ENCODE results near the gene WDR64. TPM values are rescaled to one million over a fixed set of nuclear protein-coding genes. Genes with fewer than 3 reads are reported as not detected.

WDR64 gene
- total and polyA plus RNA-seq, 2 of the 13 experiments (the other 11 are each of a cell fraction or from before 2014, with no cell fraction given), result not detected

DNA sequence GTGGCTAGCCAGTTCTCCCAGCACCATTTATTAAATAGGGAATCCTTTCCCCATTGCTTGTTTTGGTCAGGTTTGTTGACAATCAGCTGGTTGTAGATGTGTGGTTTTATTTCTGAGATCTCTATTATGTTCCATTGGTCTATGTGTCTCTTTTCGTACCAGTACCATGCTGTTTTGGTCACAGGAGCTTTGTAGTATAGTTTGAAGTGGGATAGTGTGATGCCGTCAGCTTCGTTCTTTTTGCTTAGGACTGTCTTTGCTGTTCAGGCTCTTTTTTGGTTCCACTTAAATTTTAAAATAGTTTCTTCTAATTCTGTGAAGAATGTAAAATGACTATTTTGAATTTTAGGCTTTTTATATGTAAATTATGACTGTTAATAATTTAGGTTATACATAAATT lies 68.9 kb downstream of the WDR64 start:
- Histone ChIP-seq H3K4me1 (ENCODE audit: insufficient read depth, low read length) (no peaks in the 10 kb centered on the region), H3K9ac (ENCODE audit: insufficient read depth, low read depth, low read length) (no peak overlapping the region), H3K4me2 (ENCODE audit: low read depth, low read length) (no peak overlapping the region), H4K20me1 (ENCODE audit: insufficient read depth, low read length) (no peaks in the 10 kb centered on the region), H3K36me3 (replicated peaks in 1 of 2; ENCODE audit: control insufficient read depth in 1 of 2, insufficient read depth in 2 of 2, low read length in 2 of 2) (no peaks in the 10 kb centered on the region), H3K79me2 (ENCODE audit: insufficient read depth, low read length) (no peaks in the 10 kb centered on the region), H3K27ac (ENCODE audit: extremely low read length, insufficient read depth, low read length) (no peak overlapping the region), H3K9me3 (ENCODE audit: low read length) (no peaks in the 10 kb centered on the region), H3K4me3 (replicated peaks in 1 of 3; ENCODE audit: insufficient read depth in 1 of 3, low read depth in 2 of 3, low read length in 3 of 3) (no peak overlapping the region), H2AFZ (ENCODE audit: low read length) (no peak overlapping the region), H3K27me3 (ENCODE audit: control insufficient read depth in 1 of 2, insufficient read depth in 2 of 2, low read length in 2 of 2) (no peaks in the 10 kb centered on the region)
- DNase-seq (ENCODE audit: low spot score), result no peak
- FAIRE-seq, result no peak
- intact Hi-C loops (cut with micrococcal nuclease; ENCODE audit: unreplicated experiment) (no loop called here), in situ Hi-C loops (cut with HindIII; ENCODE audit: extremely low pct_ligation_motif_present, low pct_unique_long_range_greater_than_20kb) (no loop called here)
- ChIA-PET CTCF (ENCODE audit: low intra/inter-chr PET ratio, low total read pairs) (no interaction called here), POLR2A (no interaction called here)
- WGBS (ENCODE audit: low lambda C conversion rate), result 35% methylated on average over 3 of the region's 3 CpGs
- no TSS peak for BruUV-seq (replicated peaks)
- TF ChIP-seq, protein P1, sequence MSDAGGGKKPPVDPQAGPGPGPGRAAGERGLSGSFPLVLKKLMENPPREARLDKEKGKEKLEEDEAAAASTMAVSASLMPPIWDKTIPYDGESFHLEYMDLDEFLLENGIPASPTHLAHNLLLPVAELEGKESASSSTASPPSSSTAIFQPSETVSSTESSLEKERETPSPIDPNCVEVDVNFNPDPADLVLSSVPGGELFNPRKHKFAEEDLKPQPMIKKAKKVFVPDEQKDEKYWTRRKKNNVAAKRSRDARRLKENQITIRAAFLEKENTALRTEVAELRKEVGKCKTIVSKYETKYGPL (CRISPR knock-in tag; IDR thresholded peaks at IDR 0.05), result no peak
- no peak for TF ChIP-seq PHF5A (CRISPR knock-in tag; IDR thresholded peaks at IDR 0.05; ENCODE audit: low read depth, unreplicated experiment)
- no peak for ATAC-seq

DNA sequence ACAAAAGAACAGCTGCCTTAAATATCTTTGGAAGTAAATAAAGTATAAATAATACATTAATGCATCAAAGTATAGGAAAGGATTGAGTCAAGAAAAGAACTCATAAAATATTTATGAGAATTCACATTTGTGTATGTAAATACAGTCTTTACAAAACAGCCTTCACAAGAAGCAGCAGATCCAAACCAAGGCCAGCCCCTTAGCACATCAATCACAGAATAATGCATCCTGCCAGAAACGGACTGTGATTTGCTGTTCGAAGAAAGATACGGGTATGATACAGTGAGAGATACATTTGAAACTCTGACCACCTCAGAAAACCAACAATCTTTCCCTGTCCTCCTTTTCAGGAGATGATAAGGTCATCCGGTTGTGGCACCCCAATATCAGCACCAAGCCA lies 70.9 kb downstream of the WDR64 start:
- in situ Hi-C loops (cut with HindIII; ENCODE audit: extremely low pct_ligation_motif_present, low pct_unique_long_range_greater_than_20kb), result no loop called here
- Histone ChIP-seq H3K27ac (ENCODE audit: extremely low read length, insufficient read depth, low read length) (no peak overlapping the region), H3K4me2 (ENCODE audit: low read depth, low read length) (no peak overlapping the region), H3K9ac (ENCODE audit: insufficient read depth, low read depth, low read length) (no peak overlapping the region), H2AFZ (ENCODE audit: low read length) (no peak overlapping the region), H3K9me3 (ENCODE audit: low read length) (no peaks in the 10 kb centered on the region), H3K4me1 (ENCODE audit: insufficient read depth, low read length) (no peaks in the 10 kb centered on the region), H3K79me2 (ENCODE audit: insufficient read depth, low read length) (no peaks in the 10 kb centered on the region), H3K36me3 (replicated peaks in 1 of 2; ENCODE audit: control insufficient read depth in 1 of 2, insufficient read depth in 2 of 2, low read length in 2 of 2) (no peaks in the 10 kb centered on the region), H3K27me3 (ENCODE audit: control insufficient read depth in 1 of 2, insufficient read depth in 2 of 2, low read length in 2 of 2) (no peaks in the 10 kb centered on the region), H4K20me1 (ENCODE audit: insufficient read depth, low read length) (no peaks in the 10 kb centered on the region), H3K4me3 (replicated peaks in 1 of 3; ENCODE audit: insufficient read depth in 1 of 3, low read depth in 2 of 3, low read length in 3 of 3) (no peak overlapping the region)
- ATAC-seq, result no peak
- DNase-seq (ENCODE audit: low spot score), result no peak
- no TSS peak for BruUV-seq (replicated peaks)
- POLR2A ChIA-PET, result no interaction called here
- FAIRE-seq, result no peak
- CTCF ChIA-PET (ENCODE audit: low intra/inter-chr PET ratio, low total read pairs), result no interaction called here
- intact Hi-C loops (cut with micrococcal nuclease; ENCODE audit: unreplicated experiment), result no loop called here
- 27% methylated on average over 4 of the region's 4 CpGs for WGBS (ENCODE audit: low lambda C conversion rate)
- TF ChIP-seq HNRNPK (IDR thresholded peaks at IDR 0.05; ENCODE audit: low read depth, low read length, poor library complexity, severe bottlenecking), result no peak
- TF ChIP-seq ZNF235 (CRISPR knock-in tag; IDR thresholded peaks at IDR 0.05; ENCODE audit: borderline replicate concordance), result no peak
- no peak for TF ChIP-seq NCOA2 (CRISPR knock-in tag; IDR thresholded peaks at IDR 0.05)
- TF ChIP-seq RELA (CRISPR knock-in tag; IDR thresholded peaks at IDR 0.05), result no peak
- no peak for TF ChIP-seq ZBTB7B (CRISPR knock-in tag; IDR thresholded peaks at IDR 0.05)
- TF ChIP-seq STAG1 (CRISPR knock-in tag; IDR thresholded peaks at IDR 0.05), result no peak
- TF ChIP-seq, protein P2, sequence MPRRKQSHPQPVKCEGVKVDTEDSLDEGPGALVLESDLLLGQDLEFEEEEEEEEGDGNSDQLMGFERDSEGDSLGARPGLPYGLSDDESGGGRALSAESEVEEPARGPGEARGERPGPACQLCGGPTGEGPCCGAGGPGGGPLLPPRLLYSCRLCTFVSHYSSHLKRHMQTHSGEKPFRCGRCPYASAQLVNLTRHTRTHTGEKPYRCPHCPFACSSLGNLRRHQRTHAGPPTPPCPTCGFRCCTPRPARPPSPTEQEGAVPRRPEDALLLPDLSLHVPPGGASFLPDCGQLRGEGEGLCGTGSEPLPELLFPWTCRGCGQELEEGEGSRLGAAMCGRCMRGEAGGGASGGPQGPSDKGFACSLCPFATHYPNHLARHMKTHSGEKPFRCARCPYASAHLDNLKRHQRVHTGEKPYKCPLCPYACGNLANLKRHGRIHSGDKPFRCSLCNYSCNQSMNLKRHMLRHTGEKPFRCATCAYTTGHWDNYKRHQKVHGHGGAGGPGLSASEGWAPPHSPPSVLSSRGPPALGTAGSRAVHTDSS (CRISPR knock-in tag; conservative IDR thresholded peaks at IDR 0.05), result no peak
- TF ChIP-seq HOXA3 (CRISPR knock-in tag; IDR thresholded peaks at IDR 0.05), result no peak
- TF ChIP-seq ZNF557 (CRISPR knock-in tag; IDR thresholded peaks at IDR 0.05), result no peak
- TF ChIP-seq KLF15 (CRISPR knock-in tag; IDR thresholded peaks at IDR 0.05; ENCODE audit: borderline replicate concordance), result no peak
- TF ChIP-seq ZFP1 (CRISPR knock-in tag; IDR thresholded peaks at IDR 0.05), result no peak
- TF ChIP-seq NR2F1 (CRISPR knock-in tag; IDR thresholded peaks at IDR 0.05), result no peak
- no peak for TF ChIP-seq STAT6 (CRISPR knock-in tag; IDR thresholded peaks at IDR 0.05; ENCODE audit: borderline replicate concordance)
- TF ChIP-seq RXRB (CRISPR knock-in tag; IDR thresholded peaks at IDR 0.05; ENCODE audit: borderline replicate concordance), result no peak
